ENCODE data around the gene CEP170B. TPM values are rescaled to one million over a fixed set of nuclear protein-coding genes. Genes with fewer than 3 reads are reported as not detected.
A peak's percentile ranks its signal among the peaks of the same experiment; 100 is the strongest.

The CEP170B gene
- total and polyA plus RNA-seq, 2 donors (not counting 1 experiment from before 2014, with no cell fraction given): 0.16 to 0.59 TPM

DNA sequence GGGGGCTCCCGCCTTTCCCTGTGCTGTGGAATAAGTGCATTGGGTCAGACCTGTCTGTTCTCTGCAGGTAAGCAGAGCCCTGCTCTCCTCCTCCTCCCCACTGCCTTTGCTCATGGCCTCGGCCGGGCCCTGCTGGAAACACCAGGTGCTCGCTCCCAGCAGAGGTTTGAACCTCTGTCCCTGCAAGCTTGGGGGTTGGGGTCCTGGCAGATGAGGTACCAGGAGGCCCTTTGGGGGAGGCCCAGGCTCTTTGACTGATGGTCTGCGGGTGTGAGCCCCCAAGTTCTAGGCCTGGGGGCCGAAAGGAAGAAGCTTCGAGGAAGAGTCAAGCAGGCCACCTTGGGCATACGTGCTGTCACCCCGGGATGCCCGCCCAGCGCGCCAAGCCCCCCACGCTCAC is 22.1 kb upstream of the CEP170B start:
- 38% methylated on average over 11 of the region's 13 CpGs for WGBS (ENCODE audit: insufficient coverage)
- CTCF ChIA-PET: no interaction called here

GRCh38 chr14:104843442-104844305 is 21.4 kb upstream of the CEP170B start:
- Histone ChIP-seq H4K20me1 (ENCODE audit: control insufficient read depth, insufficient read depth, low read length, poor library complexity, severe bottlenecking) (no peaks in the 10 kb centered on the region), H2AFZ (ENCODE audit: insufficient read depth, low read depth, low read length, poor library complexity, severe bottlenecking) (peak overlapping the region; percentile 38), H3K36me3 (replicated peaks in 1 of 2; ENCODE audit: control extremely low read depth in 1 of 2, control insufficient read depth in 1 of 2, extremely low read depth in 1 of 2, insufficient read depth in 2 of 2, low read length in 1 of 2) (no peaks in the 10 kb centered on the region), H3K79me2 (ENCODE audit: control insufficient read depth, insufficient read depth, low read length) (no peaks in the 10 kb centered on the region), H3K4me3 (ENCODE audit: control extremely low read depth in 1 of 5, extremely low read depth in 1 of 5, insufficient read depth in 1 of 5, low read depth in 2 of 5, low read length in 4 of 5) (peak overlapping the region in 2 of 5 experiments; percentile 14 to 30), H3K9ac (ENCODE audit: low read length) (peak overlapping the region; percentile 49), H3K27me3 (replicated peaks in 1 of 4; ENCODE audit: control extremely low read depth in 1 of 4, control insufficient read depth in 3 of 4, insufficient read depth in 4 of 4, low read length in 3 of 4) (peaks cover 0 to 45% (median 35%) of the 10 kb centered on the region in 4 experiments), H3K9me3 (ENCODE audit: control extremely low read depth in 1 of 3, control insufficient read depth in 2 of 3, insufficient read depth in 1 of 3, low read length in 2 of 3) (peaks cover 0 to 9% (median 1%) of the 10 kb centered on the region in 3 donors), H3K27ac (ENCODE audit: low read length in 2 of 2) (no peak overlapping the region), H3K4me1 (ENCODE audit: control insufficient read depth in 2 of 2, insufficient read depth in 2 of 2, low read length in 2 of 2) (peaks cover 12 to 21% of the 10 kb centered on the region in 2 donors), H3K4me2 (replicated peaks; ENCODE audit: low read depth, low read length, poor library complexity, severe bottlenecking) (peak overlapping the region; percentile 65)
- peaks cover 54% of the 10 kb centered on the region for H3K27me3 Mint-ChIP-seq
- H3K4me1 Mint-ChIP-seq: peaks cover 10% of the 10 kb centered on the region
- no peaks in the 10 kb centered on the region for H3K9me3 Mint-ChIP-seq (ENCODE audit: insufficient read depth)
- ATAC-seq (ENCODE audit: low read depth) (no peak), DNase-seq (no peak)
- TF ChIP-seq, protein P1, sequence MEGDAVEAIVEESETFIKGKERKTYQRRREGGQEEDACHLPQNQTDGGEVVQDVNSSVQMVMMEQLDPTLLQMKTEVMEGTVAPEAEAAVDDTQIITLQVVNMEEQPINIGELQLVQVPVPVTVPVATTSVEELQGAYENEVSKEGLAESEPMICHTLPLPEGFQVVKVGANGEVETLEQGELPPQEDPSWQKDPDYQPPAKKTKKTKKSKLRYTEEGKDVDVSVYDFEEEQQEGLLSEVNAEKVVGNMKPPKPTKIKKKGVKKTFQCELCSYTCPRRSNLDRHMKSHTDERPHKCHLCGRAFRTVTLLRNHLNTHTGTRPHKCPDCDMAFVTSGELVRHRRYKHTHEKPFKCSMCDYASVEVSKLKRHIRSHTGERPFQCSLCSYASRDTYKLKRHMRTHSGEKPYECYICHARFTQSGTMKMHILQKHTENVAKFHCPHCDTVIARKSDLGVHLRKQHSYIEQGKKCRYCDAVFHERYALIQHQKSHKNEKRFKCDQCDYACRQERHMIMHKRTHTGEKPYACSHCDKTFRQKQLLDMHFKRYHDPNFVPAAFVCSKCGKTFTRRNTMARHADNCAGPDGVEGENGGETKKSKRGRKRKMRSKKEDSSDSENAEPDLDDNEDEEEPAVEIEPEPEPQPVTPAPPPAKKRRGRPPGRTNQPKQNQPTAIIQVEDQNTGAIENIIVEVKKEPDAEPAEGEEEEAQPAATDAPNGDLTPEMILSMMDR (IDR thresholded peaks at IDR 0.05): no peak
- peak; percentile 62 for TF ChIP-seq EZH2 (IDR thresholded peaks at IDR 0.05; ENCODE audit: borderline replicate concordance, insufficient read depth, low read depth, low read length, poor library complexity, severe bottlenecking)
- H3K4me3 Mint-ChIP-seq: peak overlapping the region; percentile 32
- WGBS (ENCODE audit: insufficient coverage): 6% methylated on average over 66 of the region's 69 CpGs
- CTCF ChIA-PET: no interaction called here
- intact Hi-C loops (cut with micrococcal nuclease): no loop called here
- POLR2A ChIA-PET: no interaction called here
- no peak overlapping the region for H3K27ac Mint-ChIP-seq

More for the DNA sequence above, 22.1 kb upstream of the CEP170B start:
- Histone ChIP-seq H3K4me1 (ENCODE audit: control insufficient read depth in 2 of 2, insufficient read depth in 2 of 2, low read length in 2 of 2) (peaks cover 12 to 21% of the 10 kb centered on the region in 2 donors), H4K20me1 (ENCODE audit: control insufficient read depth, insufficient read depth, low read length, poor library complexity, severe bottlenecking) (no peaks in the 10 kb centered on the region), H3K79me2 (ENCODE audit: control insufficient read depth, insufficient read depth, low read length) (no peaks in the 10 kb centered on the region), H3K9me3 (ENCODE audit: control extremely low read depth in 1 of 3, control insufficient read depth in 2 of 3, insufficient read depth in 1 of 3, low read length in 2 of 3) (peaks cover 0 to 9% (median 1%) of the 10 kb centered on the region in 3 donors), H3K36me3 (replicated peaks in 1 of 2; ENCODE audit: control extremely low read depth in 1 of 2, control insufficient read depth in 1 of 2, extremely low read depth in 1 of 2, insufficient read depth in 2 of 2, low read length in 1 of 2) (no peaks in the 10 kb centered on the region), H3K27me3 (replicated peaks in 1 of 4; ENCODE audit: control extremely low read depth in 1 of 4, control insufficient read depth in 3 of 4, insufficient read depth in 4 of 4, low read length in 3 of 4) (peaks cover 0 to 45% (median 35%) of the 10 kb centered on the region in 4 experiments), H3K27ac (ENCODE audit: low read length in 2 of 2) (no peak overlapping the region), H3K4me2 (replicated peaks; ENCODE audit: low read depth, low read length, poor library complexity, severe bottlenecking) (peak overlapping the region; percentile 65), H3K4me3 (ENCODE audit: control extremely low read depth in 1 of 5, extremely low read depth in 1 of 5, insufficient read depth in 1 of 5, low read depth in 2 of 5, low read length in 4 of 5) (no peak overlapping the region), H3K9ac (ENCODE audit: low read length) (no peak overlapping the region), H2AFZ (ENCODE audit: insufficient read depth, low read depth, low read length, poor library complexity, severe bottlenecking) (no peak overlapping the region)
- DNase-seq (no peak), ATAC-seq (ENCODE audit: low read depth) (no peak)
- no peak for TF ChIP-seq EZH2 (IDR thresholded peaks at IDR 0.05; ENCODE audit: borderline replicate concordance, insufficient read depth, low read depth, low read length, poor library complexity, severe bottlenecking)
- H3K4me3 Mint-ChIP-seq: no peak overlapping the region
- POLR2A ChIA-PET: no interaction called here
- intact Hi-C loops (cut with micrococcal nuclease): no loop called here
- H3K9me3 Mint-ChIP-seq (ENCODE audit: insufficient read depth): peaks cover 2% of the 10 kb centered on the region
- H3K27ac Mint-ChIP-seq: no peak overlapping the region
- peaks cover 51% of the 10 kb centered on the region for H3K27me3 Mint-ChIP-seq
- peaks cover 10% of the 10 kb centered on the region for H3K4me1 Mint-ChIP-seq
